ENCODE data around the gene PPDPF.

DNA sequence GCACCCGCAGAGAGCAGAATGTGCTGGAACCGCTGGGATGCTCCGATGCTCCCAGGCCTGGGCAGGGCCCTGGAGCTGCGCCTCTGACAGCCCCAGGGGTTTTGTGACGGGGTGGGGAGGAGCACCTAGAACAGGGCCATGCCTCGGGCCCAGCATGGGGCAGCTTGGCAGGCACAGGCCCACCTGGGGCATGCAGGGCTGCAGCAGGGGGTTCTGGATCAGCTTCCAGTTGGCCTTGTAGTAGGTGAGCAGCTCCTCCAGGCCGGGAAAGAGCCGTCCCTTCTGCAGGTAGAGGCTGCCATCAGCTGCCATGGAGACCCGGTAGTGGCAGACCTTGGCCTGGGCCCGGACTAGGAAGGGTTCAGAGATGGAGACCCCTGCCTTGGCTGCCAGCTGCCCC, 22.6 kb downstream of the PPDPF start:
- TF ChIP-seq, protein P1, sequence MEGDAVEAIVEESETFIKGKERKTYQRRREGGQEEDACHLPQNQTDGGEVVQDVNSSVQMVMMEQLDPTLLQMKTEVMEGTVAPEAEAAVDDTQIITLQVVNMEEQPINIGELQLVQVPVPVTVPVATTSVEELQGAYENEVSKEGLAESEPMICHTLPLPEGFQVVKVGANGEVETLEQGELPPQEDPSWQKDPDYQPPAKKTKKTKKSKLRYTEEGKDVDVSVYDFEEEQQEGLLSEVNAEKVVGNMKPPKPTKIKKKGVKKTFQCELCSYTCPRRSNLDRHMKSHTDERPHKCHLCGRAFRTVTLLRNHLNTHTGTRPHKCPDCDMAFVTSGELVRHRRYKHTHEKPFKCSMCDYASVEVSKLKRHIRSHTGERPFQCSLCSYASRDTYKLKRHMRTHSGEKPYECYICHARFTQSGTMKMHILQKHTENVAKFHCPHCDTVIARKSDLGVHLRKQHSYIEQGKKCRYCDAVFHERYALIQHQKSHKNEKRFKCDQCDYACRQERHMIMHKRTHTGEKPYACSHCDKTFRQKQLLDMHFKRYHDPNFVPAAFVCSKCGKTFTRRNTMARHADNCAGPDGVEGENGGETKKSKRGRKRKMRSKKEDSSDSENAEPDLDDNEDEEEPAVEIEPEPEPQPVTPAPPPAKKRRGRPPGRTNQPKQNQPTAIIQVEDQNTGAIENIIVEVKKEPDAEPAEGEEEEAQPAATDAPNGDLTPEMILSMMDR (IDR thresholded peaks at IDR 0.05): no peak
- no peak for TF ChIP-seq POLR2A (IDR thresholded peaks at IDR 0.05)

Data from uterus (tissue), 2 donors.